K562 (cell line): Measurements from ENCODE around the gene SYTL5. TPM values are rescaled to one million over a fixed set of nuclear protein-coding genes. Genes with fewer than 3 reads are reported as not detected.

ENCODE experiments used
- ATAC-seq: fragments of 200-7000 bp; cut with Tn5 transposase; 3 replicates; pipeline ENCODE4 v1.9.1; 2020; ENCODE audit warnings: moderate library complexity
- BruUV-seq: library from RNA; stranded (reverse); fragments of 400-500 nt; replicated peaks from 2 replicates; lab custom pipeline; 2021; lab: Mats Ljungman, UMichigan
- CTCF ChIA-PET: fragments of 300-600 bp; formaldehyde crosslinking; extraction: SDS; loops from one replicate; lab custom pipeline; 2021; ENCODE audit warnings: low intra/inter-chr PET ratio; lab: Yijun Ruan, JAX
- POLR2A ChIA-PET: fragments of 300-600, 350-650 bp; sonication (Branson Sonifier 250); formaldehyde crosslinking; extraction: SDS; loops from one replicate; lab custom pipeline; 2021; ENCODE audit warnings: antibody characterized with exemption, inconsistent platforms; lab: Yijun Ruan, JAX
- DNase-seq, 4 experiments: peaks; one replicate each; pipeline versions ENCODE4 v3.0.0 to v3.0.0-alpha.2; 2011 to 2018; ENCODE audit warnings: low spot score in 3 of 4, mixed read lengths in 3 of 4; ENCODE audit errors: extremely low read depth in 1 of 4
- FAIRE-seq: peaks from 2 replicates; lab custom pipeline; 2011; peaks lifted over from hg19 to GRCh38; lab: Jason Lieb, UNC
- H2AFZ ChIP-seq: 2 replicates; pipeline ENCODE4 v1.6.0; 2011; ENCODE audit warnings: low read depth, low read length, control low read depth, inconsistent platforms
- H3K27ac ChIP-seq: fragments of 200-600 bp; 3 replicates; pipeline ENCODE4 v1.8.0; 2011; ENCODE audit warnings: low read depth, mild to moderate bottlenecking, control low read depth, inconsistent platforms, low read length, moderate library complexity, mixed read lengths; ENCODE audit errors: extremely low read depth
- H3K27me3 ChIP-seq, 2 experiments: fragments of 300-600 bp in 1 of 2; 2 replicates in 1 of 2; 3 replicates in 1 of 2; pipeline versions ENCODE4 v1.6.0 to v1.8.0; 2011; ENCODE audit warnings: inconsistent platforms in 2 of 2, low read length in 2 of 2, mild to moderate bottlenecking in 1 of 2, mixed read lengths in 1 of 2, moderate library complexity in 1 of 2; ENCODE audit not compliant: control insufficient read depth in 2 of 2, insufficient read depth in 2 of 2
- H3K36me3 ChIP-seq: fragments of 300-600 bp; 3 replicates; pipeline ENCODE4 v1.8.0; 2011; ENCODE audit warnings: mild to moderate bottlenecking, low read length, inconsistent platforms; ENCODE audit not compliant: control insufficient read depth, insufficient read depth
- H3K4me1 ChIP-seq, 2 experiments: fragments of 200-600 bp in 1 of 2; replicated peaks in 1 of 2; 2 replicates in 1 of 2; 3 replicates in 1 of 2; pipeline versions ENCODE4 v1.5.1 to v1.8.0; 2011; ENCODE audit warnings: inconsistent platforms in 2 of 2, low read length in 2 of 2, mild to moderate bottlenecking in 1 of 2, mixed read lengths in 1 of 2, moderate library complexity in 1 of 2; ENCODE audit not compliant: control insufficient read depth in 2 of 2, insufficient read depth in 2 of 2
- H3K4me2 ChIP-seq: 2 replicates; pipeline ENCODE4 v1.6.1; 2011; ENCODE audit warnings: low read length, control low read depth, inconsistent platforms, mixed read lengths; ENCODE audit not compliant: insufficient read depth
- H3K4me3 ChIP-seq: fragments of 200-600 bp; sonication (generic), shearing (Covaris generic); 2 replicates; pipeline ENCODE4 v1.5.1; 2016; ENCODE audit warnings: control low read depth, inconsistent platforms
- H3K79me2 ChIP-seq: fragments of 200-600 bp; 3 replicates; pipeline ENCODE4 v1.8.0; 2011; ENCODE audit warnings: low read length, inconsistent platforms; ENCODE audit not compliant: control insufficient read depth, insufficient read depth
- H3K9ac ChIP-seq, 2 experiments: 2 replicates each; pipeline versions ENCODE4 v1.6.0 to v1.6.1; 2011; ENCODE audit warnings: low read depth in 2 of 2, low read length in 2 of 2, control low read depth in 1 of 2, inconsistent platforms in 1 of 2, mild to moderate bottlenecking in 1 of 2, mixed read lengths in 1 of 2; ENCODE audit not compliant: insufficient read depth in 1 of 2
- H3K9me1 ChIP-seq: one replicate; pipeline ENCODE4 v1.6.0; 2011; ENCODE audit warnings: inconsistent platforms, mild to moderate bottlenecking, low read length, moderate library complexity; ENCODE audit not compliant: control insufficient read depth, insufficient read depth
- H3K9me3 ChIP-seq: replicated peaks from 2 replicates; pipeline ENCODE4 v1.5.1; 2011; ENCODE audit warnings: low read depth, low read length, inconsistent platforms; ENCODE audit not compliant: control insufficient read depth, insufficient read depth
- H4K20me1 ChIP-seq: replicated peaks from 2 replicates; pipeline ENCODE4 v1.6.1; 2011; ENCODE audit warnings: low read length, inconsistent platforms, mixed read lengths; ENCODE audit not compliant: control insufficient read depth, insufficient read depth
- CAMTA2 ChIP-seq: fragments of 250-450 bp; sonication (Bioruptor Pico); conservative IDR thresholded peaks from 2 replicates; pipeline ENCODE4 v1.5.1; 2022
- CHD1 ChIP-seq: fragments of 200-600 bp; sonication (generic); IDR thresholded peaks from one replicate; pipeline ENCODE4 v1.6.1; 2012; ENCODE audit warnings: mild to moderate bottlenecking, moderate library complexity, low read length, inconsistent platforms
- FOSL1 ChIP-seq: fragments of 200-800 bp; sonication (Bioruptor generic); conservative IDR thresholded peaks from 2 replicates; pipeline ENCODE4 v1.6.1; 2016; ENCODE audit warnings: missing genetic modification characterization, missing compliant biosample characterization
- FOXM1 ChIP-seq, 2 experiments: fragments of 450-650 bp in 1 of 2; sonication (generic) in 1 of 2; formaldehyde crosslinking in 1 of 2; IDR thresholded peaks; 2 replicates each; pipeline versions ENCODE4 v1.6.1 to v1.9.0; 2017 to 2022; ENCODE audit warnings: low read depth in 2 of 2, mild to moderate bottlenecking in 2 of 2, missing genetic modification reagents in 1 of 2, moderate library complexity in 1 of 2
- FUS ChIP-seq: fragments of 200-400 bp; formaldehyde crosslinking; optimal IDR thresholded peaks from 2 replicates; pipeline ENCODE3; 2017; ENCODE audit warnings: low read depth, low read length
- KAT2B ChIP-seq: IDR thresholded peaks from one replicate; pipeline ENCODE4 v1.6.1; 2012; ENCODE audit warnings: low read depth, mild to moderate bottlenecking, control low read depth, inconsistent platforms, low read length, moderate library complexity
- MYNN ChIP-seq, 2 experiments: sonication (generic); formaldehyde crosslinking in 1 of 2; IDR thresholded peaks; 2 replicates each; pipeline versions ENCODE4 v1.5.0 to v1.6.1; 2016 to 2020; ENCODE audit warnings: antibody characterized with exemption in 1 of 2, missing genetic modification reagents in 1 of 2
- NCOA6 ChIP-seq: fragments of 450-650 bp; IDR thresholded peaks from 2 replicates; pipeline ENCODE4 v1.6.1; 2017; ENCODE audit warnings: mild to moderate bottlenecking
- NRF1 ChIP-seq, 2 experiments: fragments of 450-650 bp; IDR thresholded peaks in 1 of 2; conservative IDR thresholded peaks in 1 of 2; 2 replicates each; pipeline ENCODE4 v1.6.1; 2014; ENCODE audit warnings: mild to moderate bottlenecking in 2 of 2
- PCBP1 ChIP-seq: fragments of 200-400 bp; formaldehyde crosslinking; IDR thresholded peaks from 2 replicates; pipeline ENCODE4 v1.6.1; 2018; ENCODE audit warnings: mild to moderate bottlenecking, low read depth, low read length; ENCODE audit not compliant: poor library complexity, severe bottlenecking
- PCBP2 ChIP-seq: fragments of 200-400 bp; formaldehyde crosslinking; IDR thresholded peaks from 2 replicates; pipeline ENCODE4 v1.6.1; 2018; ENCODE audit warnings: low read length, low read depth, mild to moderate bottlenecking, moderate library complexity; ENCODE audit not compliant: poor library complexity, severe bottlenecking
- POLR2G ChIP-seq: fragments of 200-400 bp; formaldehyde crosslinking; IDR thresholded peaks from 2 replicates; pipeline ENCODE4 v1.6.1; 2017; ENCODE audit warnings: low read depth, mild to moderate bottlenecking, antibody characterized with exemption, low read length, moderate library complexity
- SRSF7 ChIP-seq: fragments of 200-400 bp; formaldehyde crosslinking; optimal IDR thresholded peaks from 2 replicates; pipeline ENCODE3; 2017; ENCODE audit warnings: mild to moderate bottlenecking, low read depth, low read length
- TBP ChIP-seq: optimal IDR thresholded peaks from 2 replicates; pipeline ENCODE3; 2011; ENCODE audit warnings: low read depth, low read length, improper control_type of control experiment
- ZNF316 ChIP-seq: fragments of 450-650 bp; IDR thresholded peaks from 2 replicates; pipeline ENCODE4 v1.6.1; 2016
- ZNF561 ChIP-seq: fragments of 450-650 bp; formaldehyde crosslinking; conservative IDR thresholded peaks from 2 replicates; pipeline ENCODE4 v1.4.0; 2020; ENCODE audit warnings: mild to moderate bottlenecking, moderate library complexity
- ZNF780A ChIP-seq: fragments of 250-450 bp; sonication (Bioruptor Pico); IDR thresholded peaks from 2 replicates; pipeline ENCODE4 v1.5.0; 2021; ENCODE audit warnings: mild to moderate bottlenecking
- WGBS: fragments of 100-300 bp; shearing (Covaris generic); methylation state at CpG from one replicate; pipeline ENCODE4 v1.1.6; 2016; ENCODE audit warnings: low coverage, mixed read lengths; ENCODE audit not compliant: insufficient coverage; ENCODE audit errors: missing lambda C conversion rate; 5-methylcytosine and 5-hydroxymethylcytosine counted together
- in situ Hi-C: fragments of 300-500 bp; cut with MboI; formaldehyde crosslinking; loops from 4 replicates; pipeline ENCODE4 v1.15.0; 2018; ENCODE audit warnings: inconsistent platforms, mixed read lengths
- intact Hi-C: fragments of 100-400 bp; cut with micrococcal nuclease; formaldehyde crosslinking; loops from 2 replicates; pipeline ENCODE4 v1.14.2; 2022
- polyA plus RNA-seq, 8 experiments: library from polyadenylated mRNA; depleted of rRNA in 4 of 8; stranded (reverse) in 5 of 8; unstranded in 3 of 8; fragments of >200 nt; fragmentation: Nextera tagmentation in 2 of 8; fragmentation: Illumina TruSeq in 1 of 8; extraction: Ambion mirVana in 2 of 8; extraction: Trizol in 1 of 8; gene quantifications; 2 replicates each; pipeline versions ENCODE4 v1.2.1 to v1.2.3, GENCODE V29; 2011 to 2014; ENCODE audit warnings: inconsistent platforms in 1 of 8, missing spikeins in 1 of 8
- total RNA-seq, 7 experiments: library from RNA; depleted of rRNA in 6 of 7; stranded (reverse); fragments of >200 nt in 6 of 7; fragmentation: Illumina TruSeq in 2 of 7; extraction: Trizol in 2 of 7; gene quantifications; 2 replicates each; pipeline versions ENCODE4 v1.2.1 to v1.2.3, GENCODE V29; 2011 to 2021; ENCODE audit warnings: low replicate concordance in 1 of 7
- TF ChIP-seq, protein P1 (sequence below), 2 experiments: fragments of 450-650 bp; IDR thresholded peaks; 2 replicates each; pipeline ENCODE4 v1.6.1; 2016

SYTL5 gene
- total and polyA plus RNA-seq, 9 of the 15 experiments (the other 6 are each of a cell fraction or from before 2014, with no cell fraction given): 0.01 to 0.25 (median 0.09) TPM

DNA sequence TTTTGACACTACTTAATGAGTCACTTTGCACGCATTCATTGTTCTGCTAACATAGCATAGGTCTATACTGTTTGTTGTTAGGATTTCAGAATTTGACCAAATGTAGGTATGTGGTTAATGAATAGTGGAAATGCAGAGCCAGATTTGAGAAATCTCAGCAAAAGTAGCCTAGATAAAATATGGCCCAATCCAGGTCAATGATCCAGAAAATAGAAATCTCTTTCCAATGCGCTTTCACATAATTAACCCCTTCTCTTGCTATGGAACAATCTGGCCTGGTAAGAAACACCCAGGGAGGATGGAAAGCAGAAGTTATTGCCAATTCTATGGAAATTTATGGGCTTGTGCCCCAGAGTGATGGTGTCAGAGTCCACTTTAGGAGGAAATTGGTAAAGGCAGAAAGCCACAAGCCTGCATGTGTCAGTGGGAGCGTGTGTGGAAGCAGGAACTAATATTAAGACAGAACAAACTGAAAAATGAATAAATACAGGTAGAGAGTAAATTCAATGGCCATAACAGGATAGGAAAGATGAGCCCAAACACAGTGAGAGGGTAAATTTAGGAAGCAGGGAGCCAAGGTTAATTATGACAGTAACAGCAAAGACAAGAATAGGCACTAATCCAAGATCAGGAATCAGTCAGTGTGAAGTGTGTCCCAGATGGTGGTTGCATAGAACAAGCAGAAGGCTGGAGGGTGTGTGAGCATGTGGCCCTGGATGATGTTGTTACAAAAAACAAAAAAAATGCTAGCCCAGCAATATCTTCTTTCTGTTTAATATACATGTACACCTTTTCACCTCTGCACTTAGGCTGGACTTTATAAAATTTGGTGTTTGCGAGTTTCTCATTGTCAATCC lies 102.9 kb downstream of the SYTL5 start:
- WGBS: 23% methylated on average over 4 of the region's 4 CpGs
- POLR2A ChIA-PET: no interaction called here
- no peak for ATAC-seq

DNA sequence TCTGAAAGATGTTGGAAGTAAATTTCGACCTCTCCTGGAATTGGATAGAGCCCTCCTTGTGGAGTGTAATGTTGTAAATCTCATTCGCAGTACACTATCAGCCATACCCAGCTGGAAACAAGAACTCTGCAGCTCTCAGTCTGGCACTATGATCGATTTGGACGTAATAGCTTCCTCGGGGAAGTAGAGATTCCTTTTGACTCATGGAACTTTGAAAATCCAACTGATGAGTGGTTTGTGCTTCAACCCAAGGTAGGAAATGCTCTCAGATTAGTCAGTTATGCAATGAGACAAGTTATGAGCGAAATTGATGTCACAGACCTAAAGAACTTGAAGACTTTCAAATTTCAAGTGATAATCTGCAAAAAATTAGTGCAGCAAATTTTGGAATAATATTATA lies 103.9 kb downstream of the SYTL5 start:
- Histone ChIP-seq H2AFZ (no peak overlapping the region), H3K9me3 (no peaks in the 10 kb centered on the region), H3K4me1 (no peaks in the 10 kb centered on the region; a peak in 2 of 5 replicates), H3K9ac (no peak overlapping the region), H3K27ac (no peak overlapping the region), H3K4me3 (no peak overlapping the region), H3K36me3 (no peaks in the 10 kb centered on the region), H3K79me2 (no peaks in the 10 kb centered on the region), H3K9me1 (no peaks in the 10 kb centered on the region), H3K4me2 (no peak overlapping the region), H4K20me1 (no peaks in the 10 kb centered on the region), H3K27me3 (no peaks in the 10 kb centered on the region)
- ATAC-seq (no peak), FAIRE-seq (no peak), DNase-seq (no peak)
- CTCF ChIA-PET: no interaction called here
- no TSS peak for BruUV-seq
- intact Hi-C loops: no loop called here
- POLR2A ChIA-PET: interaction anchor here (0.6 kb wide), 1 partner anchor 438 kb away, joined by 3 read pairs; no protein-coding TSS in a partner anchor
- in situ Hi-C loops: no loop called here
- WGBS: 2% methylated on average over 6 of the region's 6 CpGs
- TF ChIP-seq, protein P1, sequence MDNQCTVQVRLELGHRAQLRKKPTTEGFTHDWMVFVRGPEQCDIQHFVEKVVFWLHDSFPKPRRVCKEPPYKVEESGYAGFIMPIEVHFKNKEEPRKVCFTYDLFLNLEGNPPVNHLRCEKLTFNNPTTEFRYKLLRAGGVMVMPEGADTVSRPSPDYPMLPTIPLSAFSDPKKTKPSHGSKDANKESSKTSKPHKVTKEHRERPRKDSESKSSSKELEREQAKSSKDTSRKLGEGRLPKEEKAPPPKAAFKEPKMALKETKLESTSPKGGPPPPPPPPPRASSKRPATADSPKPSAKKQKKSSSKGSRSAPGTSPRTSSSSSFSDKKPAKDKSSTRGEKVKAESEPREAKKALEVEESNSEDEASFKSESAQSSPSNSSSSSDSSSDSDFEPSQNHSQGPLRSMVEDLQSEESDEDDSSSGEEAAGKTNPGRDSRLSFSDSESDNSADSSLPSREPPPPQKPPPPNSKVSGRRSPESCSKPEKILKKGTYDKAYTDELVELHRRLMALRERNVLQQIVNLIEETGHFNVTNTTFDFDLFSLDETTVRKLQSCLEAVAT (IDR thresholded peaks at IDR 0.05): no peak
- TF ChIP-seq SRSF7 (no peak), FOSL1 (tag) (no peak), FOXM1 (IDR thresholded peaks at IDR 0.05; ENCODE audit: low read depth) (no peak), FOXM1 (CRISPR knock-in tag; IDR thresholded peaks at IDR 0.05; ENCODE audit: low read depth) (no peak), NCOA6 (no peak), ZNF780A (CRISPR knock-in tag) (no peak), MYNN (IDR thresholded peaks at IDR 0.05) (no peak), MYNN (CRISPR knock-in tag; IDR thresholded peaks at IDR 0.05) (no peak), CAMTA2 (CRISPR knock-in tag) (no peak), PCBP2 (no peak), POLR2G (no peak), CHD1 (no peak)

More for the DNA sequence above, 102.9 kb downstream of the SYTL5 start:
- Histone ChIP-seq H3K4me1 (peaks cover 0 to 3% of the 10 kb centered on the region in 2 experiments; a peak in 2 of 5 replicates), H2AFZ (no peak overlapping the region), H3K4me3 (no peak overlapping the region), H3K27me3 (no peaks in the 10 kb centered on the region), H3K9me1 (no peaks in the 10 kb centered on the region), H3K79me2 (no peaks in the 10 kb centered on the region), H3K4me2 (no peak overlapping the region), H3K9me3 (no peaks in the 10 kb centered on the region), H3K36me3 (no peaks in the 10 kb centered on the region), H3K9ac (no peak overlapping the region), H3K27ac (no peak overlapping the region), H4K20me1 (no peaks in the 10 kb centered on the region)
- DNase-seq: no peak
- intact Hi-C loops: no loop called here
- no TSS peak for BruUV-seq
- CTCF ChIA-PET: no interaction called here
- in situ Hi-C loops: no loop called here
- FAIRE-seq: no peak
- TF ChIP-seq ZNF316 (peak; percentile 23; the same call in 1 of the 2 replicates), ZNF561 (CRISPR knock-in tag) (no peak), KAT2B (no peak), PCBP1 (no peak), NRF1 (conservative IDR thresholded peaks at IDR 0.05 in 1 of 2, IDR thresholded peaks at IDR 0.05 in 1 of 2) (no peak), FUS (no peak), TBP (no peak)
